ENCODE measurements around the gene HSBP1. TPM values are rescaled to one million over a fixed set of nuclear protein-coding genes. Genes with fewer than 3 reads are reported as not detected.

HSBP1 gene
- total and polyA plus RNA-seq, 2 of the 13 experiments (the other 11 are each of a cell fraction or from before 2014, with no cell fraction given) = 249 to 292 TPM

DNA sequence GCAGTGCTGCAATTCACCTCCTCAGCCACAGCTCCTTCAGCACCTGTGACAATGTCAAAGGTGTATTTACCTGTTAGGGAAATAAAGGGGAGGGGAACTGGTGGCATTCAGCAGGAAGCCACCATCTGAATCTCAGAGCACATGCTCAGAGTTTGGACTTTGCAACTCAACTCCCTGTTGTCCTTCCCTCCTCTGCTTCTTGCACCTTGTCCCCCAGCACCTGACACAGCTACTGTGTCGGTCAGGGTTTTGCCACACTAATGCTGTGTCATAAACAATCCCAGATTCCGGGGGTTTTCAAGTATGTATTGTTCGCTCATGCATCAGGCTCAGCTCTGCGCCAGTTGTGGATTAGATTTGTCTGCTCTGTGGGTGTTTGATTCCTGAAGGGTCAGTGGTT, 43.7 kb downstream of the HSBP1 start:
- Histone ChIP-seq H3K9me3 (ENCODE audit: low read length) (no peaks in the 10 kb centered on the region), H2AFZ (ENCODE audit: low read length) (no peak overlapping the region), H3K27me3 (ENCODE audit: control insufficient read depth in 1 of 2, insufficient read depth in 2 of 2, low read length in 2 of 2) (peaks cover 0 to 40% of the 10 kb centered on the region in 2 experiments; a peak in 3 of 5 replicates), H3K9ac (ENCODE audit: insufficient read depth, low read depth, low read length) (no peak overlapping the region), H3K36me3 (replicated peaks in 1 of 2; ENCODE audit: control insufficient read depth in 1 of 2, insufficient read depth in 2 of 2, low read length in 2 of 2) (no peaks in the 10 kb centered on the region), H3K4me2 (ENCODE audit: low read depth, low read length) (peak overlapping the region; percentile 4; the same call in 1 of the 2 replicates), H3K4me3 (replicated peaks in 1 of 3; ENCODE audit: insufficient read depth in 1 of 3, low read depth in 2 of 3, low read length in 3 of 3) (no peak overlapping the region), H3K79me2 (ENCODE audit: insufficient read depth, low read length) (no peaks in the 10 kb centered on the region), H3K27ac (ENCODE audit: extremely low read length, insufficient read depth, low read length) (no peak overlapping the region), H3K4me1 (ENCODE audit: insufficient read depth, low read length) (peaks cover 11% of the 10 kb centered on the region), H4K20me1 (ENCODE audit: insufficient read depth, low read length) (no peaks in the 10 kb centered on the region)
- intact Hi-C loops (cut with micrococcal nuclease; ENCODE audit: unreplicated experiment) = no loop called here
- POLR2A ChIA-PET = no interaction called here
- FAIRE-seq = no peak
- no TSS peak for BruUV-seq (replicated peaks)
- in situ Hi-C loops (cut with HindIII; ENCODE audit: extremely low pct_ligation_motif_present, low pct_unique_long_range_greater_than_20kb) = no loop called here
- WGBS (ENCODE audit: low lambda C conversion rate) = 44% methylated on average over 4 of the region's 4 CpGs
- no peak for DNase-seq (ENCODE audit: low spot score)
- ATAC-seq = peak; percentile 46
- CTCF ChIA-PET (ENCODE audit: low intra/inter-chr PET ratio, low total read pairs) = no interaction called here
- TF ChIP-seq, protein P1, sequence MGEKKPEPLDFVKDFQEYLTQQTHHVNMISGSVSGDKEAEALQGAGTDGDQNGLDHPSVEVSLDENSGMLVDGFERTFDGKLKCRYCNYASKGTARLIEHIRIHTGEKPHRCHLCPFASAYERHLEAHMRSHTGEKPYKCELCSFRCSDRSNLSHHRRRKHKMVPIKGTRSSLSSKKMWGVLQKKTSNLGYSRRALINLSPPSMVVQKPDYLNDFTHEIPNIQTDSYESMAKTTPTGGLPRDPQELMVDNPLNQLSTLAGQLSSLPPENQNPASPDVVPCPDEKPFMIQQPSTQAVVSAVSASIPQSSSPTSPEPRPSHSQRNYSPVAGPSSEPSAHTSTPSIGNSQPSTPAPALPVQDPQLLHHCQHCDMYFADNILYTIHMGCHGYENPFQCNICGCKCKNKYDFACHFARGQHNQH (CRISPR knock-in tag; IDR thresholded peaks at IDR 0.05) = no peak
- TF ChIP-seq PHF20 (CRISPR knock-in tag; IDR thresholded peaks at IDR 0.05) (no peak), MYC (CRISPR knock-in tag; IDR thresholded peaks at IDR 0.05; ENCODE audit: borderline replicate concordance) (peak; percentile 41; the same call in 1 of the 2 replicates), MBD4 (IDR thresholded peaks at IDR 0.05; ENCODE audit: borderline replicate concordance, low read length) (no peak), RBAK (CRISPR knock-in tag; IDR thresholded peaks at IDR 0.05) (peak; percentile 96), MED1 (CRISPR knock-in tag; IDR thresholded peaks at IDR 0.05) (0 out of 2 replicates have a peak, but pooled peaks have one; percentile 14), ZFP41 (CRISPR knock-in tag; IDR thresholded peaks at IDR 0.05; ENCODE audit: borderline replicate concordance) (no peak), HNF4A (CRISPR knock-in tag; IDR thresholded peaks at IDR 0.05) (peak; percentile 87), LCORL (IDR thresholded peaks at IDR 0.05) (no peak), LCORL (CRISPR knock-in tag; IDR thresholded peaks at IDR 0.05) (no peak)
- TF ChIP-seq, protein P2, sequence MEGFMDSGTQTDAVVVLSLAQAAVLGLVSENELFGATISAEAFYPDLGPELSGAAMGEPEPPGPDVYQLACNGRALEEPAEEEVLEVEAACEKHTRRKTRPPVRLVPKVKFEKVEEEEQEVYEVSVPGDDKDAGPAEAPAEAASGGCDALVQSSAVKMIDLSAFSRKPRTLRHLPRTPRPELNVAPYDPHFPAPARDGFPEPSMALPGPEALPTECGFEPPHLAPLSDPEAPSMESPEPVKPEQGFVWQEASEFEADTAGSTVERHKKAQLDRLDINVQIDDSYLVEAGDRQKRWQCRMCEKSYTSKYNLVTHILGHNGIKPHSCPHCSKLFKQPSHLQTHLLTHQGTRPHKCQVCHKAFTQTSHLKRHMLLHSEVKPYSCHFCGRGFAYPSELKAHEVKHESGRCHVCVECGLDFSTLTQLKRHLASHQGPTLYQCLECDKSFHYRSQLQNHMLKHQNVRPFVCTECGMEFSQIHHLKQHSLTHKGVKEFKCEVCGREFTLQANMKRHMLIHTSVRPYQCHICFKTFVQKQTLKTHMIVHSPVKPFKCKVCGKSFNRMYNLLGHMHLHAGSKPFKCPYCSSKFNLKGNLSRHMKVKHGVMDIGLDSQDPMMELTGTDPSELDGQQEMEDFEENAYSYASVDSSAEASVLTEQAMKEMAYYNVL (CRISPR knock-in tag; IDR thresholded peaks at IDR 0.05; ENCODE audit: borderline replicate concordance) = no peak
- TF ChIP-seq, protein P3, sequence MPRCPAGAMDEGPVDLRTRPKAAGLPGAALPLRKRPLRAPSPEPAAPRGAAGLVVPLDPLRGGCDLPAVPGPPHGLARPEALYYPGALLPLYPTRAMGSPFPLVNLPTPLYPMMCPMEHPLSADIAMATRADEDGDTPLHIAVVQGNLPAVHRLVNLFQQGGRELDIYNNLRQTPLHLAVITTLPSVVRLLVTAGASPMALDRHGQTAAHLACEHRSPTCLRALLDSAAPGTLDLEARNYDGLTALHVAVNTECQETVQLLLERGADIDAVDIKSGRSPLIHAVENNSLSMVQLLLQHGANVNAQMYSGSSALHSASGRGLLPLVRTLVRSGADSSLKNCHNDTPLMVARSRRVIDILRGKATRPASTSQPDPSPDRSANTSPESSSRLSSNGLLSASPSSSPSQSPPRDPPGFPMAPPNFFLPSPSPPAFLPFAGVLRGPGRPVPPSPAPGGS (CRISPR knock-in tag; IDR thresholded peaks at IDR 0.05) = no peak
- TF ChIP-seq, protein P4, sequence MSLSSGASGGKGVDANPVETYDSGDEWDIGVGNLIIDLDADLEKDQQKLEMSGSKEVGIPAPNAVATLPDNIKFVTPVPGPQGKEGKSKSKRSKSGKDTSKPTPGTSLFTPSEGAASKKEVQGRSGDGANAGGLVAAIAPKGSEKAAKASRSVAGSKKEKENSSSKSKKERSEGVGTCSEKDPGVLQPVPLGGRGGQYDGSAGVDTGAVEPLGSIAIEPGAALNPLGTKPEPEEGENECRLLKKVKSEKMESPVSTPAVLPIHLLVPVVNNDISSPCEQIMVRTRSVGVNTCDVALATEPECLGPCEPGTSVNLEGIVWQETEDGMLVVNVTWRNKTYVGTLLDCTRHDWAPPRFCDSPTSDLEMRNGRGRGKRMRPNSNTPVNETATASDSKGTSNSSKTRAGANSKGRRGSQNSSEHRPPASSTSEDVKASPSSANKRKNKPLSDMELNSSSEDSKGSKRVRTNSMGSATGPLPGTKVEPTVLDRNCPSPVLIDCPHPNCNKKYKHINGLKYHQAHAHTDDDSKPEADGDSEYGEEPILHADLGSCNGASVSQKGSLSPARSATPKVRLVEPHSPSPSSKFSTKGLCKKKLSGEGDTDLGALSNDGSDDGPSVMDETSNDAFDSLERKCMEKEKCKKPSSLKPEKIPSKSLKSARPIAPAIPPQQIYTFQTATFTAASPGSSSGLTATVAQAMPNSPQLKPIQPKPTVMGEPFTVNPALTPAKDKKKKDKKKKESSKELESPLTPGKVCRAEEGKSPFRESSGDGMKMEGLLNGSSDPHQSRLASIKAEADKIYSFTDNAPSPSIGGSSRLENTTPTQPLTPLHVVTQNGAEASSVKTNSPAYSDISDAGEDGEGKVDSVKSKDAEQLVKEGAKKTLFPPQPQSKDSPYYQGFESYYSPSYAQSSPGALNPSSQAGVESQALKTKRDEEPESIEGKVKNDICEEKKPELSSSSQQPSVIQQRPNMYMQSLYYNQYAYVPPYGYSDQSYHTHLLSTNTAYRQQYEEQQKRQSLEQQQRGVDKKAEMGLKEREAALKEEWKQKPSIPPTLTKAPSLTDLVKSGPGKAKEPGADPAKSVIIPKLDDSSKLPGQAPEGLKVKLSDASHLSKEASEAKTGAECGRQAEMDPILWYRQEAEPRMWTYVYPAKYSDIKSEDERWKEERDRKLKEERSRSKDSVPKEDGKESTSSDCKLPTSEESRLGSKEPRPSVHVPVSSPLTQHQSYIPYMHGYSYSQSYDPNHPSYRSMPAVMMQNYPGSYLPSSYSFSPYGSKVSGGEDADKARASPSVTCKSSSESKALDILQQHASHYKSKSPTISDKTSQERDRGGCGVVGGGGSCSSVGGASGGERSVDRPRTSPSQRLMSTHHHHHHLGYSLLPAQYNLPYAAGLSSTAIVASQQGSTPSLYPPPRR (CRISPR knock-in tag; IDR thresholded peaks at IDR 0.05; ENCODE audit: borderline replicate concordance) = no peak
- TF ChIP-seq, protein P5, sequence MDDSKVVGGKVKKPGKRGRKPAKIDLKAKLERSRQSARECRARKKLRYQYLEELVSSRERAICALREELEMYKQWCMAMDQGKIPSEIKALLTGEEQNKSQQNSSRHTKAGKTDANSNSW (CRISPR knock-in tag; IDR thresholded peaks at IDR 0.05; ENCODE audit: borderline replicate concordance) = no peak
